Breast epithelium (tissue), 3 donors: Measurements from ENCODE around the gene YEATS4.

Experiments used
- CTCF ChIP-seq, 3 donors: fragments of 450-650 bp; IDR thresholded peaks; one replicate each; pipeline ENCODE4 v1.5.1; 2016 to 2017; ENCODE audit warnings: antibody characterized with exemption in 3 of 3, mild to moderate bottlenecking in 3 of 3, moderate library complexity in 3 of 3
- POLR2A ChIP-seq: fragments of 450-650 bp; IDR thresholded peaks from one replicate; pipeline ENCODE4 v1.6.1; 2016; ENCODE audit warnings: antibody characterized with exemption, mild to moderate bottlenecking, moderate library complexity

GRCh38 chr12:69345742-69346141 lies 13.8 kb upstream of the YEATS4 start:
- TF ChIP-seq CTCF (IDR thresholded peaks at IDR 0.05) = no peak
- no peak for TF ChIP-seq POLR2A
